Stimulated activated CD8-positive, alpha-beta memory T cell treated with anti-CD3 and anti-CD28 coated beads, Interleukin-12 subunit alpha, Interleukin-12 subunit beta, amount 100 ng/mL, for 1 hour (primary cell): Measurements from ENCODE around the gene SLC19A1.

Experiments
- DNase-seq: peaks from one replicate; pipeline ENCODE4 v3.0.0-alpha.2; 2020; ENCODE audit warnings: low read depth

Gene SLC19A1

GRCh38 chr21:45517249-45518065 lies 24.8 kb downstream of the SLC19A1 start:
- DNase-seq = no peak

DNA sequence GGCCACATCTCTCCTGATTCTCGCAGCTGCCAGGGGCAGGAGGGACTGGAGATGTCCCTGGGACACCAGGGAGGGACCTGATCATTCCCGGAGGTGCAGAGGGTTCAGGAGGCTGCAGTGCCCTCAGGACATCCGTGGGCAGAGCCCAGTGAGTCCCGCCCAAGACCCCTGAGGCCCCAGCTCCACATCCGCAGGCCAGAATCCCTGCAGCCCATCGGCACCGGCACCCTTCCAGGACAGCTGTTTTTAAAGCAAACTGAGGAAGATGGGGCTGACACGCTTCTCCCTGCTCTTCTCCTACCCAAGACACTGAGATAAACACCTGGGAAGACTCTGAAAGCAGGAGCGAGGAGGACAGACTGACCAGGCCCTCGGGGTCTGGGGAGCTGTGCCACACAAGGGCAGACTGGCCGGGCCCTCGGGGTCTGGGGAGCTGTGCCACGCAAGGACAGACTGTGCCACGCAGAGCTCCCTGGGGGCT lies 25.5 kb downstream of the SLC19A1 start:
- no peak for DNase-seq

- no peak for DNase-seq
These were observed 26.1 kb downstream of the SLC19A1 start for GRCh38 chr21:45516071-45516670.

GRCh38 chr21:45515241-45516061 lies 26.8 kb downstream of the SLC19A1 start:
- no peak for DNase-seq

DNA sequence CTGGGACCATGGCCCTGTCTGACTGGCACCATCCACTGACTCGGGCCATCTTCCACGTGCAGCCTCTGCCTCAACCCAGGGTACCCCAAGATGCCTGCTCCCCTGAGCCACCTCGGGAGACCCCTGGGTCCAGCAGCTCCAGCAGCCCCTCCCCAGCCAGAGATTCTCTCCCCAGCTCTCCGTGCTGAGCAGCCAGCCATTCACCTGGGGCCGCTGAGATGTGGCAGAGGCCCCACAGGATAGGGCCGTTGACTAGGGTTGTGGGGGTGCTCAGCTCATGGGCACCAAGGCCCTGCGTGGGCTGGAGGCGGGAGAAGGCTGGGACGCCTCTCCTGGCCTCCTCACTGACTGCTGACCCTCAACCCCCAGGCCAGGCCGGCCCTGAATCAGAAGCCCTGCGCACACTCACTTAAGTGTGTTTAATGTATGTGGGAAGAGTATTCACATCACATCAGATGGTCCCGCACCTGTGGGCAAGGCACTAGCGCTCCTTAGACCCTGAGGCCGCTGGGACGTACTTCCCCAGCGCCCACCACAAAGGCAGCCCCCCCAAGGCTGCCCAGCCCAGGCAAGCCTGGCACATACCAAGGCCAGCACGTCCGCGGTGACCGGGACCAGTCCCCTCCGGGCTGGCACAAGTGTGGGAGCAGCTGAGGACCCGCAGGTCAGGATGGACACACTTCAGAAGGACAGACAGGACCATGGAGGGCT lies 27.8 kb downstream of the SLC19A1 start:
- DNase-seq = no peak

- DNase-seq = no peak
These were observed 28.4 kb downstream of the SLC19A1 start for GRCh38 chr21:45513741-45514310.

DNA sequence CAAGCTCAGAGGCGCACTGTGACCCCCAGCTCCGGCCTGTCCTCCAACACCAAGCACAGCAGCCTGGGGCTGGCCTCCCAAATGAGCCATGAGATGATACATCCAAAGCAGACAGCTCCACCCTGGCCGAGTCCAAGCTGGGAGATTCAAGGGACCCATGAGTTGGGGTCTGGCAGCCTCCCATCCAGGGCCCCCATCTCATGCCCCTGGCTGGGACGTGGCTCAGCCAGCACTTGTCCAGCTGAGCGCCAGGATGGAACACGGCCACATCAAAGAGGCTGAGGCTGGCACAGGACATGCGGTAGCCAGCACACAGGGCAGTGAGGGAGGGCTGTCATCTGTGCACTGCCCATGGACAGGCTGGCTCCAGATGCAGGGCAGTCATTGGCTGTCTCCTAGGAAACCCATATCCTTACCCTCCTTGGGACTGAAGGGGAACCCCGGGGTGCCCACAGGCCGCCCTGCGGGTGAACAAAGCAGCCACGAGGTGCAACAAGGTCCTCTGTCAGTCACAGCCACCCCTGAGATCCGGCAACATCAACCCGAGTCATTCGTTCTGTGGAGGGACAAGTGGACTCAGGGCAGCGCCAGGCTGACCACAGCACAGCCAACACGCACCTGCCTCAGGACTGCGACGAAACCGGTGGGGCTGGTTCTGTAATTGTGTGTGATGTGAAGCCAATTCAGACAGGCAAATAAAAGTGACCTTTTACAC lies 29.1 kb downstream of the SLC19A1 start:
- DNase-seq = no peak

GRCh38 chr21:45512626-45513002 lies 29.6 kb downstream of the SLC19A1 start:
- no peak for DNase-seq

GRCh38 chr21:45511661-45512431 lies 30.4 kb downstream of the SLC19A1 start:
- DNase-seq = no peak

GRCh38 chr21:45511007-45511406 lies 31.2 kb downstream of the SLC19A1 start:
- no peak for DNase-seq

- no peak for DNase-seq
These were observed 31.7 kb downstream of the SLC19A1 start for GRCh38 chr21:45510466-45510955.

DNA sequence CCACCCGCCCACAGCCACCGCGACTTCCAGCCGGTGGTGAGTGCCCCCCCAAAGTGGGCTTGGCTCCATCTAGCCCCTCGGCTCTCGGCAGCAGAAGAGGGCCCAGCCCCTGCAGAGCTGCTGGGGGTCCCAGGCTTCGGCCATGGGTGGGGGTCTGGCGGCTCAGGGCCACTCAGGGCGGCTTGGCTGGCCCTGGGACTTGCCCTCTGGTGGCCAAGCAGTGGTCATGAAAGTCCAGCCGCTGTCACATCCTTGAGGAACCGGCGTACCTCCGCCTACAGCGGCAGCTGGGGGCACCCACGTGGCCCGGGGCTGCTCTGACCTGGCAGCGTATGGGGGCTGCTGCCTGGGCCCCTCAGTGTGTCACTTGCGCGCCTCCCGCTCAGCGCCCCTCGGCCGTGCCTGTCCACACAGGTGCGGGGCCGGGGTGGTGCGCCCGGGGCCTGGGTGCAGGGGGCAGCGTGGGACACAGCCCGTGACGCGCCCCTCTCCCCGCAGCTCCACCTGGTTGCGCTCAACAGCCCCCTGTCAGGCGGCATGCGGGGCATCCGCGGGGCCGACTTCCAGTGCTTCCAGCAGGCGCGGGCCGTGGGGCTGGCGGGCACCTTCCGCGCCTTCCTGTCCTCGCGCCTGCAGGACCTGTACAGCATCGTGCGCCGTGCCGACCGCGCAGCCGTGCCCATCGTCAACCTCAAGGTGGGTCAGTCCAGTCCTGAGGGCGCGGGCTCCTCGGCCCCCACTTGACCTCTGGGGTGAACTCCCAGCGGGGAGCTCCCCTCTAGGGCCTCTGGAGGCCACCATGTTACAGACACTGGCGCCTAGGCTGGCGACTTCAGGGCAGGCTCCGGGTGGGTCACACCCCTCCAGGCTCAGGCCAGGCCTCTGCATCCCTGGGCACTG lies 32.4 kb downstream of the SLC19A1 start:
- no peak for DNase-seq

DNA sequence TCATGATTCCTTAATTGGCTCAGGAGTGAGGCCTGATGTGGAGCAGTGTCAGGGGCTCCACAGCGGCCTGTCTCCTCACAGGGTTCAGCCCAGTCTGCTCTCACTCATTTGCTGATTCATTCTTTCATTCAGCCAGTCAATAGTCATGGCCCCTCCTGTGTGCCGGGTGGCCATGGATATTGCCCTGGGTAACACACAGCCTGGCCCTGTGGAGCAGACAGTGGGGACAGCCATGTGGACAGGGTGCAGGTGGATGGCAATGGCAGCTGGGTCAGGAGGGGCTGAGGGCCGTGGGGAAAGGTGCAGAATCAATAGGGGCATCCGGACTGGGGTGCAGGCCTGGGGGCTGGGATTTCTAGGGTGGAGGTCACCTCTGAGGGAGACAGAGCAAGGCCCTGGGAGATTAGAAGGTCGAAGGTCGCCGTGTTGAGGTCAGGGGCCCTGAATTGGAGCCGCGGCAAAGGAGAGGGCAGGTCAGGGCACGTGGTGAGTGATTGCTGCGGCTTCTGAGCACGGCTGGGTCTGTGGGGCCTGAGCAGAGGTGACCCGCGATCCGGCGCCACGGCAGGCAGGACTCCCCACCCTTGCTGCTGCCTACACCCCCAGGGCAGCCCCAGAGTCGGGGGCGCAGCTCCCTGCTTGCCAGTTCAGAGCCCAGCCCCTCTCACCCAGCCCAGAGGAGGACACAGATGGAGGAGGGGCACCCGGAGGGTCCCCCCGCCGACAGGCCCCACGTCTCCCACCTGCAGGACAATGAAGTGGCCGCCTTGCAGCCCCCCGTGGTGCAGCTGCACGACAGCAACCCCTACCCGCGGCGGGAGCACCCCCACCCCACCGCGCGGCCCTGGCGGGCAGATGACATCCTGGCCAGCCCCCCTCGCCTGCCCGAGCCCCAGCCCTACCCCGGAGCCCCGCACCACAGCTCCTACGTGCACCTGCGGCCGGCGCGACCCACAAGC lies 33.4 kb downstream of the SLC19A1 start:
- no peak for DNase-seq

DNA sequence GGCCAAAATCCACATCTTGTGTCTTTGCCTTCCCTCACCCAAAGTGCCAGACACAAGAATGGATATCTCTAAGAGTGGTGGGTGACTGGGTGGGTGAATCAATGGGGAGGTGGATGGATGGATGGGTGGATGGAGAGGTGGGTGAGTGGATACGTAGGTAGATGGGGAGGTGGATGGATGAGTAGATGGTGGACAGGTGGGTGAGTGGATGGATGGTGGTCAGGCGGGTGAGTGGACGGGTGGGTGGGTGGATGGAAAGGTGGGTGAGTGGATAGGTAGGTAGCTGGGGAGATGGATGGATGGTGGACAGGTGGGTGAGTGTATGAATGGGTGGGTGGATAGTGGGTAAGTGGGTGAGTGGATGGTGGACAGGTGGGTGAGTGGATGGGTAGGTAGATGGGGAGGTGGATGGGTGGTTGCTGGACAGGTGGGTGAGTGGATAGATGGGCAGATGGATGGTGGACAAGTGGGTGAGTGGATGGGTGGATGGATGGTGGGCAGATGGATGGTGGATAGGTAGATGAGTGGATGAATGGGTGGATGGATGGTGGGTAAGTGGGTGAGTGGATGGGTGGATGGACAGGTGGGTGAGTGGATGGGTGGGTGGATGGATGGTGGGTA lies 34.2 kb downstream of the SLC19A1 start:
- no peak for DNase-seq

- DNase-seq = no peak
These were observed 34.7 kb downstream of the SLC19A1 start for GRCh38 chr21:45507523-45507875.

GRCh38 chr21:45506836-45507522 lies 35.3 kb downstream of the SLC19A1 start:
- DNase-seq = no peak
